K562 (cell line): ENCODE results near the gene IRAK3. TPM values are rescaled to one million over a fixed set of nuclear protein-coding genes. Genes with fewer than 3 reads are reported as not detected.
A peak's percentile ranks its signal among the peaks of the same experiment; 100 is the strongest.

Experiments used
- ASH1L ChIP-seq: fragments of 450-650 bp; IDR thresholded peaks from 2 replicates; pipeline ENCODE4 v1.6.1; 2018; ENCODE audit warnings: borderline replicate concordance, mild to moderate bottlenecking, low read depth; ENCODE audit not compliant: partially characterized antibody
- EP300 ChIP-seq: IDR thresholded peaks from 2 replicates; pipeline ENCODE4 v1.6.1; 2012; ENCODE audit warnings: low read length, improper control_type of control experiment
- LCOR ChIP-seq: sonication (generic); formaldehyde crosslinking; IDR thresholded peaks from 2 replicates; pipeline ENCODE4 v1.8.0; 2022; ENCODE audit warnings: mild to moderate bottlenecking, missing genetic modification reagents
- MECOM ChIP-seq: fragments of 250-450 bp; sonication (Bioruptor Pico); IDR thresholded peaks from 2 replicates; pipeline ENCODE4 v1.8.0; 2022; ENCODE audit warnings: inconsistent platforms
- NFYB ChIP-seq: IDR thresholded peaks from 2 replicates; pipeline ENCODE4 v1.6.1; 2011; ENCODE audit warnings: mild to moderate bottlenecking, moderate library complexity; ENCODE audit not compliant: insufficient read length; ENCODE audit errors: extremely low read depth
- PPARD ChIP-seq: fragments of 250-450 bp; sonication (Bioruptor Pico); IDR thresholded peaks from 2 replicates; pipeline ENCODE4 v1.8.0; 2022; ENCODE audit warnings: inconsistent platforms, mild to moderate bottlenecking, moderate library complexity
- RFX1 ChIP-seq: fragments of 450-650 bp; IDR thresholded peaks from 2 replicates; pipeline ENCODE4 v1.6.1; 2016; ENCODE audit warnings: mild to moderate bottlenecking, moderate library complexity
- SMARCE1 ChIP-seq: fragments of 450-650 bp; IDR thresholded peaks from 2 replicates; pipeline ENCODE4 v1.7.1; 2016; ENCODE audit warnings: mild to moderate bottlenecking
- TCF7L2 ChIP-seq: fragments of 150-350 bp; IDR thresholded peaks from 2 replicates; pipeline ENCODE4 v1.6.1; 2016; ENCODE audit warnings: low read depth, mild to moderate bottlenecking, low read length, moderate library complexity
- TFAM ChIP-seq: fragments of 250-450 bp; sonication (Bioruptor Pico); conservative IDR thresholded peaks from 2 replicates; pipeline ENCODE4 v1.5.0; 2021; ENCODE audit warnings: mild to moderate bottlenecking, moderate library complexity
- ZNF444 ChIP-seq: fragments of 250-450 bp; sonication (Bioruptor Pico); IDR thresholded peaks from 2 replicates; pipeline ENCODE4 v1.4.0; 2020; ENCODE audit warnings: mild to moderate bottlenecking, moderate library complexity
- polyA plus RNA-seq, 8 experiments: library from polyadenylated mRNA; depleted of rRNA in 4 of 8; stranded (reverse) in 5 of 8; unstranded in 3 of 8; fragments of >200 nt; fragmentation: Nextera tagmentation in 2 of 8; fragmentation: Illumina TruSeq in 1 of 8; extraction: Ambion mirVana in 2 of 8; extraction: Trizol in 1 of 8; gene quantifications; 2 replicates each; pipeline versions ENCODE4 v1.2.1 to v1.2.3, GENCODE V29; 2011 to 2014; ENCODE audit warnings: inconsistent platforms in 1 of 8, missing spikeins in 1 of 8
- total RNA-seq, 7 experiments: library from RNA; depleted of rRNA in 6 of 7; stranded (reverse); fragments of >200 nt in 6 of 7; fragmentation: Illumina TruSeq in 2 of 7; extraction: Trizol in 2 of 7; gene quantifications; 2 replicates each; pipeline versions ENCODE4 v1.2.1 to v1.2.3, GENCODE V29; 2011 to 2021; ENCODE audit warnings: low replicate concordance in 1 of 7
- TF ChIP-seq, protein P1 (sequence below): sonication (generic); formaldehyde crosslinking; IDR thresholded peaks from 2 replicates; pipeline ENCODE4 v1.8.1; 2023; ENCODE audit warnings: missing genetic modification reagents, mild to moderate bottlenecking, borderline replicate concordance
- TF ChIP-seq, protein P2 (sequence below): sonication (generic); formaldehyde crosslinking; IDR thresholded peaks from 2 replicates; pipeline ENCODE4 v1.8.0; 2023; ENCODE audit warnings: mild to moderate bottlenecking, missing genetic modification reagents
- TF ChIP-seq, protein P3 (sequence below): fragments of 450-650 bp; IDR thresholded peaks from 2 replicates; pipeline ENCODE4 v1.6.1; 2016; ENCODE audit warnings: antibody characterized with exemption
- TF ChIP-seq, protein P4 (sequence below): fragments of 450-650 bp; formaldehyde crosslinking; conservative IDR thresholded peaks from 2 replicates; pipeline ENCODE4 v1.4.0; 2022; ENCODE audit warnings: mild to moderate bottlenecking, missing genetic modification characterization

IRAK3 gene
- total and polyA plus RNA-seq, 9 of the 15 experiments (the other 6 are each of a cell fraction or from before 2014, with no cell fraction given) = 0.06 to 0.09 (median 0.07) TPM; not detected in 6

DNA sequence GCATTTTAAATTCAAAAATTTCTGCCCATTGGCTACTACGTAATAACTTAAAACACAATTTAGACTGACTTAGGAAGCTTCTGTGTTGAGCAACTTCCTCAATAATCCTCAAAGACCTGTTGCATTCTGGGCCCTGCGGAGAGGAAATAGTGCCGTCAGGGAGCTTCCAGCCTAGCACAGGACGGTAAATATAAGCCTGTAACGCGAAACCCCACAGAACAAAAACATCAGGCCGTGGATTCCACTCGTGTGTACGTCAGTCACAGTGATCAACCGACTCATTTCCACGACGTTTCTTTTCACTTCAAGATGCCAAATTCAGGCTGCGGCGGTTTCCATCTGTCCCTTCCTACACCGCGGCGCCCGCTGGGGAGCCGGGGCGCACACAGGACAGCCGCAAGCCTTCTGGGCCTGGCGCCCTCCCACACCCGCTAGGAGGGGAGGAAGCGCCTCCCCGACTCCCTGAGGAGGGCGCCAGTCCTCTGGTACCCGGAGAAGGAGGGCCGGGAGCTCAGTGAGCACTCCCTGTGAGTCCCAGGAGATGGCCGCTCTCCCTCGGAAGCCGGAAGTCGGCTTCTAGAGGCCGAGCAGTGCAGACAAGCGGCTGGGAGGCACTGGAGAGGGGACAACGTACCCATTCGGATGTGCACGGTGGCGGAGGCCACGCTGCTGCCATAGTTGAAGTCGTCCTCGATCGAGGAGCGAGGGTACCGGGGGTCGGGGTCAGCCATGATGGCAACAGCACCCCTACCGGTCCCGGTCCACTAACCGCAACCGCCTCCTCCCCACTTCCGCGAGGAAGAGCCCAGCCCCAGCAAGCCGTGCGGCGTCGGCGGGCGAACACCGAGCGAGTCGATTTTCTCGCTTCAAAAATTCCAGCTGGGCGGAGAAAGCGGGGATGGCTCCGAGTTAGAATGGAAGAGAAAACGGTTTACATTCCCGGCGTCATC is 19.5 kb upstream of the IRAK3 start, which contains the start of gene TMBIM4 (continued):
- TF ChIP-seq, protein P1, sequence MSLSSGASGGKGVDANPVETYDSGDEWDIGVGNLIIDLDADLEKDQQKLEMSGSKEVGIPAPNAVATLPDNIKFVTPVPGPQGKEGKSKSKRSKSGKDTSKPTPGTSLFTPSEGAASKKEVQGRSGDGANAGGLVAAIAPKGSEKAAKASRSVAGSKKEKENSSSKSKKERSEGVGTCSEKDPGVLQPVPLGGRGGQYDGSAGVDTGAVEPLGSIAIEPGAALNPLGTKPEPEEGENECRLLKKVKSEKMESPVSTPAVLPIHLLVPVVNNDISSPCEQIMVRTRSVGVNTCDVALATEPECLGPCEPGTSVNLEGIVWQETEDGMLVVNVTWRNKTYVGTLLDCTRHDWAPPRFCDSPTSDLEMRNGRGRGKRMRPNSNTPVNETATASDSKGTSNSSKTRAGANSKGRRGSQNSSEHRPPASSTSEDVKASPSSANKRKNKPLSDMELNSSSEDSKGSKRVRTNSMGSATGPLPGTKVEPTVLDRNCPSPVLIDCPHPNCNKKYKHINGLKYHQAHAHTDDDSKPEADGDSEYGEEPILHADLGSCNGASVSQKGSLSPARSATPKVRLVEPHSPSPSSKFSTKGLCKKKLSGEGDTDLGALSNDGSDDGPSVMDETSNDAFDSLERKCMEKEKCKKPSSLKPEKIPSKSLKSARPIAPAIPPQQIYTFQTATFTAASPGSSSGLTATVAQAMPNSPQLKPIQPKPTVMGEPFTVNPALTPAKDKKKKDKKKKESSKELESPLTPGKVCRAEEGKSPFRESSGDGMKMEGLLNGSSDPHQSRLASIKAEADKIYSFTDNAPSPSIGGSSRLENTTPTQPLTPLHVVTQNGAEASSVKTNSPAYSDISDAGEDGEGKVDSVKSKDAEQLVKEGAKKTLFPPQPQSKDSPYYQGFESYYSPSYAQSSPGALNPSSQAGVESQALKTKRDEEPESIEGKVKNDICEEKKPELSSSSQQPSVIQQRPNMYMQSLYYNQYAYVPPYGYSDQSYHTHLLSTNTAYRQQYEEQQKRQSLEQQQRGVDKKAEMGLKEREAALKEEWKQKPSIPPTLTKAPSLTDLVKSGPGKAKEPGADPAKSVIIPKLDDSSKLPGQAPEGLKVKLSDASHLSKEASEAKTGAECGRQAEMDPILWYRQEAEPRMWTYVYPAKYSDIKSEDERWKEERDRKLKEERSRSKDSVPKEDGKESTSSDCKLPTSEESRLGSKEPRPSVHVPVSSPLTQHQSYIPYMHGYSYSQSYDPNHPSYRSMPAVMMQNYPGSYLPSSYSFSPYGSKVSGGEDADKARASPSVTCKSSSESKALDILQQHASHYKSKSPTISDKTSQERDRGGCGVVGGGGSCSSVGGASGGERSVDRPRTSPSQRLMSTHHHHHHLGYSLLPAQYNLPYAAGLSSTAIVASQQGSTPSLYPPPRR (CRISPR knock-in tag) = no peak
- 0 out of 2 replicates have a peak, but pooled peaks have one; percentile 20 for TF ChIP-seq SMARCE1
- TF ChIP-seq TCF7L2 = no peak
- TF ChIP-seq, protein P2, sequence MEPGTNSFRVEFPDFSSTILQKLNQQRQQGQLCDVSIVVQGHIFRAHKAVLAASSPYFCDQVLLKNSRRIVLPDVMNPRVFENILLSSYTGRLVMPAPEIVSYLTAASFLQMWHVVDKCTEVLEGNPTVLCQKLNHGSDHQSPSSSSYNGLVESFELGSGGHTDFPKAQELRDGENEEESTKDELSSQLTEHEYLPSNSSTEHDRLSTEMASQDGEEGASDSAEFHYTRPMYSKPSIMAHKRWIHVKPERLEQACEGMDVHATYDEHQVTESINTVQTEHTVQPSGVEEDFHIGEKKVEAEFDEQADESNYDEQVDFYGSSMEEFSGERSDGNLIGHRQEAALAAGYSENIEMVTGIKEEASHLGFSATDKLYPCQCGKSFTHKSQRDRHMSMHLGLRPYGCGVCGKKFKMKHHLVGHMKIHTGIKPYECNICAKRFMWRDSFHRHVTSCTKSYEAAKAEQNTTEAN (CRISPR knock-in tag) = no peak
- no peak for TF ChIP-seq NFYB
- peak; percentile 71 for TF ChIP-seq ASH1L
- TF ChIP-seq, protein P3, sequence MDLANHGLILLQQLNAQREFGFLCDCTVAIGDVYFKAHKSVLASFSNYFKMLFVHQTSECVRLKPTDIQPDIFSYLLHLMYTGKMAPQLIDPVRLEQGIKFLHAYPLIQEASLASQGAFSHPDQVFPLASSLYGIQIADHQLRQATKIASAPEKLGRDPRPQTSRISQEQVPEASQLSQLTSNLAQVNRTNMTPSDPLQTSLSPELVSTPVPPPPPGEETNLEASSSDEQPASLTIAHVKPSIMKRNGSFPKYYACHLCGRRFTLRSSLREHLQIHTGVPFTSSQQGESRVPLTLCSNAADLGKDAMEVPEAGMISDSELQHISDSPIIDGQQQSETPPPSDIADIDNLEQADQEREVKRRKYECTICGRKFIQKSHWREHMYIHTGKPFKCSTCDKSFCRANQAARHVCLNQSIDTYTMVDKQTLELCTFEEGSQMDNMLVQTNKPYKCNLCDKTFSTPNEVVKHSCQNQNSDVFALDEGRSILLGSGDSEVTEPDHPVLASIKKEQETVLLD = peak; percentile 86
- no peak for TF ChIP-seq ZNF444 (CRISPR knock-in tag)
- peak; percentile 96 for TF ChIP-seq LCOR (CRISPR knock-in tag)
- no peak for TF ChIP-seq PPARD (CRISPR knock-in tag)
- peak; percentile 9; the same call in 1 of the 2 replicates for TF ChIP-seq EP300
- TF ChIP-seq, protein P4, sequence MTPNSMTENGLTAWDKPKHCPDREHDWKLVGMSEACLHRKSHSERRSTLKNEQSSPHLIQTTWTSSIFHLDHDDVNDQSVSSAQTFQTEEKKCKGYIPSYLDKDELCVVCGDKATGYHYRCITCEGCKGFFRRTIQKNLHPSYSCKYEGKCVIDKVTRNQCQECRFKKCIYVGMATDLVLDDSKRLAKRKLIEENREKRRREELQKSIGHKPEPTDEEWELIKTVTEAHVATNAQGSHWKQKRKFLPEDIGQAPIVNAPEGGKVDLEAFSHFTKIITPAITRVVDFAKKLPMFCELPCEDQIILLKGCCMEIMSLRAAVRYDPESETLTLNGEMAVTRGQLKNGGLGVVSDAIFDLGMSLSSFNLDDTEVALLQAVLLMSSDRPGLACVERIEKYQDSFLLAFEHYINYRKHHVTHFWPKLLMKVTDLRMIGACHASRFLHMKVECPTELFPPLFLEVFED = no peak
- no peak for TF ChIP-seq MECOM (CRISPR knock-in tag)
- TF ChIP-seq RFX1 = no peak
- no peak for TF ChIP-seq TFAM (CRISPR knock-in tag)
